HepG2 (cell line): ENCODE data around the gene STAT6. TPM values are rescaled to one million over a fixed set of nuclear protein-coding genes. Genes with fewer than 3 reads are reported as not detected.

Experiments used
- EEA1 ChIP-seq: sonication (generic); formaldehyde crosslinking; IDR thresholded peaks from 2 replicates; pipeline ENCODE4 v1.5.1; 2020; ENCODE audit warnings: mild to moderate bottlenecking, missing genetic modification reagents, borderline replicate concordance
- EHMT2 ChIP-seq: fragments of 200-600 bp; sonication (generic); IDR thresholded peaks from 2 replicates; pipeline ENCODE4 v1.7.0; 2017; ENCODE audit warnings: antibody characterized with exemption, low read depth, low read length, borderline replicate concordance
- FOXK2 ChIP-seq: fragments of 450-650 bp; IDR thresholded peaks from 2 replicates; pipeline ENCODE4 v1.6.1; 2016
- GLI4 ChIP-seq: sonication (generic); formaldehyde crosslinking; IDR thresholded peaks from 2 replicates; pipeline ENCODE4 v1.5.1; 2020; ENCODE audit warnings: missing genetic modification reagents, mild to moderate bottlenecking, moderate library complexity, borderline replicate concordance
- GPBP1L1 ChIP-seq: sonication (generic); formaldehyde crosslinking; IDR thresholded peaks from 2 replicates; pipeline ENCODE4 v1.5.0; 2020; ENCODE audit warnings: mild to moderate bottlenecking, missing genetic modification reagents
- HMG20A ChIP-seq: IDR thresholded peaks from 2 replicates; pipeline ENCODE4 v1.6.1; 2016; ENCODE audit warnings: borderline replicate concordance
- LCORL ChIP-seq, 2 experiments: fragments of 450-650 bp in 1 of 2; sonication (generic) in 1 of 2; formaldehyde crosslinking in 1 of 2; IDR thresholded peaks; 2 replicates each; pipeline versions ENCODE4 v1.5.0 to v1.6.1; 2017 to 2020; ENCODE audit warnings: antibody characterized with exemption in 1 of 2, missing genetic modification reagents in 1 of 2
- NCOR1 ChIP-seq: fragments of 200-600 bp; sonication (generic); IDR thresholded peaks from 2 replicates; pipeline ENCODE4 v1.7.0; 2017; ENCODE audit warnings: antibody characterized with exemption, low read length, borderline replicate concordance
- PAWR ChIP-seq: sonication (generic); formaldehyde crosslinking; IDR thresholded peaks from 2 replicates; pipeline ENCODE4 v1.4.0; 2020; ENCODE audit warnings: missing genetic modification reagents, mild to moderate bottlenecking, borderline replicate concordance
- PAXIP1 ChIP-seq: sonication (generic); formaldehyde crosslinking; conservative IDR thresholded peaks from 2 replicates; pipeline ENCODE4 v1.4.0; 2020; ENCODE audit warnings: mild to moderate bottlenecking, missing genetic modification reagents, moderate library complexity
- SAFB2 ChIP-seq: sonication (generic); formaldehyde crosslinking; IDR thresholded peaks from 2 replicates; pipeline ENCODE4 v1.5.1; 2020; ENCODE audit warnings: missing genetic modification reagents, low read depth, mild to moderate bottlenecking, borderline replicate concordance
- SMARCC2 ChIP-seq: fragments of 450-650 bp; IDR thresholded peaks from 2 replicates; pipeline ENCODE4 v1.6.1; 2017; ENCODE audit warnings: antibody characterized with exemption, mild to moderate bottlenecking
- TFE3 ChIP-seq: IDR thresholded peaks from 2 replicates; pipeline ENCODE4 v1.6.1; 2016
- ZNF136 ChIP-seq: sonication (generic); formaldehyde crosslinking; IDR thresholded peaks from 2 replicates; pipeline ENCODE4 v1.8.1; 2022; ENCODE audit warnings: low read depth, mild to moderate bottlenecking, moderate library complexity, missing genetic modification reagents
- ZNF143 ChIP-seq: sonication (generic); formaldehyde crosslinking; IDR thresholded peaks from 2 replicates; pipeline ENCODE4 v1.4.0; 2020; ENCODE audit warnings: missing genetic modification reagents
- ZNF18 ChIP-seq: sonication (generic); formaldehyde crosslinking; IDR thresholded peaks from 2 replicates; pipeline ENCODE4 v1.8.0; 2022; ENCODE audit warnings: mild to moderate bottlenecking, missing genetic modification reagents; ENCODE audit not compliant: insufficient replicate concordance
- ZNF317 ChIP-seq: sonication (generic); formaldehyde crosslinking; IDR thresholded peaks from 2 replicates; pipeline ENCODE4 v1.5.0; 2020; ENCODE audit warnings: mild to moderate bottlenecking, missing genetic modification reagents
- ZNF468 ChIP-seq: sonication (generic); formaldehyde crosslinking; IDR thresholded peaks from 2 replicates; pipeline ENCODE4 v1.8.0; 2022; ENCODE audit warnings: mild to moderate bottlenecking, moderate library complexity, missing genetic modification reagents
- ZNF556 ChIP-seq: sonication (generic); formaldehyde crosslinking; IDR thresholded peaks from 2 replicates; pipeline ENCODE4 v1.4.0; 2020; ENCODE audit warnings: mild to moderate bottlenecking, missing genetic modification reagents, borderline replicate concordance
- ZNF761 ChIP-seq: sonication (generic); formaldehyde crosslinking; conservative IDR thresholded peaks from 2 replicates; pipeline ENCODE4 v1.4.0; 2020; ENCODE audit warnings: mild to moderate bottlenecking, missing genetic modification reagents
- ZSCAN22 ChIP-seq: sonication (generic); formaldehyde crosslinking; IDR thresholded peaks from 2 replicates; pipeline ENCODE4 v1.4.0; 2020; ENCODE audit warnings: mild to moderate bottlenecking, missing genetic modification reagents
- polyA plus RNA-seq, 8 experiments: library from polyadenylated mRNA; depleted of rRNA in 3 of 8; stranded (reverse) in 7 of 8; unstranded in 1 of 8; fragments of >200 nt; fragmentation: Illumina TruSeq in 4 of 8; extraction: Trizol in 4 of 8; gene quantifications; 2 replicates each; pipeline versions ENCODE4 v1.2.1 to v1.2.3, GENCODE V29; 2011 to 2016; ENCODE audit warnings: low read depth in 4 of 8, missing spikeins in 1 of 8, mixed read lengths in 1 of 8; ENCODE audit not compliant: insufficient read depth in 1 of 8
- total RNA-seq, 5 experiments: library from RNA; depleted of rRNA; stranded (reverse); fragments of >200 nt; fragmentation: Illumina TruSeq; extraction: Trizol; gene quantifications; 2 replicates each; pipeline ENCODE4 v1.2.3, GENCODE V29; 2016; ENCODE audit warnings: low read depth in 1 of 5

STAT6 gene
- total and polyA plus RNA-seq, 2 of the 13 experiments (the other 11 are each of a cell fraction or from before 2014, with no cell fraction given): 28.0 to 62.2 TPM

GRCh38 chr12:57127726-57128518 lies 16.8 kb upstream of the STAT6 start, which contains the start of gene LRP1 (continued):
- TF ChIP-seq PAXIP1: peak; percentile 42
- TF ChIP-seq ZNF556: no peak
- 0 out of 2 replicates have a peak, but pooled peaks have one; percentile 48 for TF ChIP-seq ZNF761
- no peak for TF ChIP-seq GLI4 (CRISPR knock-in tag)
- TF ChIP-seq EHMT2: no peak
- TF ChIP-seq GPBP1L1 (CRISPR knock-in tag): no peak
- 0 out of 2 replicates have a peak, but pooled peaks have one; percentile 6 for TF ChIP-seq FOXK2
- no peak for TF ChIP-seq ZSCAN22 (CRISPR knock-in tag)
- peak; percentile 44; the same call in 1 of the 2 replicates for TF ChIP-seq NCOR1
- no peak for TF ChIP-seq ZNF18 (CRISPR knock-in tag)
- no peak for TF ChIP-seq TFE3 (CRISPR knock-in tag)
- no peak for TF ChIP-seq ZNF143 (CRISPR knock-in tag)
- no peak for TF ChIP-seq PAWR (CRISPR knock-in tag)
- no peak for TF ChIP-seq SMARCC2
- TF ChIP-seq EEA1: no peak
- TF ChIP-seq ZNF468 (CRISPR knock-in tag): no peak
- TF ChIP-seq SAFB2 (CRISPR knock-in tag): 0 out of 2 replicates have a peak, but pooled peaks have one; percentile 29
- TF ChIP-seq ZNF136 (CRISPR knock-in tag): peak; percentile 63; the same call in 1 of the 2 replicates
- TF ChIP-seq LCORL (IDR thresholded peaks at IDR 0.05): no peak
- no peak for TF ChIP-seq LCORL (CRISPR knock-in tag; IDR thresholded peaks at IDR 0.05)
- 0 out of 2 replicates have a peak, but pooled peaks have one; percentile 40 for TF ChIP-seq ZNF317 (CRISPR knock-in tag)
- no peak for TF ChIP-seq HMG20A
